ENCODE measurements around the gene APLF.

Gene APLF

GRCh38 chr2:68478688-68479087 is 11.3 kb downstream of the APLF start:
- no peak overlapping the region for H3K27ac ChIP-seq (ENCODE audit: low read depth, low read length)
- DNase-seq, result no peak
- H3K79me2 ChIP-seq (ENCODE audit: control insufficient read depth, insufficient read depth, low read length, poor library complexity), result no peaks in the 10 kb centered on the region
- H4K8ac ChIP-seq (ENCODE audit: low read depth, low read length), result no peak overlapping the region
- H3K9me3 ChIP-seq (ENCODE audit: insufficient read depth, low read depth, low read length), result no peaks in the 10 kb centered on the region
- no peaks in the 10 kb centered on the region for H3K36me3 ChIP-seq (ENCODE audit: control insufficient read depth in 1 of 2, insufficient read depth in 2 of 2, low read length in 2 of 2)
- no peak overlapping the region for H3K9ac ChIP-seq (ENCODE audit: low read length)
- H2BK12ac ChIP-seq (ENCODE audit: low read length), result no peak overlapping the region
- H3K4me2 ChIP-seq (ENCODE audit: low read length), result no peak overlapping the region
- H3K23ac ChIP-seq (ENCODE audit: low read length), result no peak overlapping the region
- no peak overlapping the region for H3K4ac ChIP-seq (ENCODE audit: low read depth, low read length)
- H4K12ac ChIP-seq (ENCODE audit: low read depth, low read length), result no peak overlapping the region
- WGBS (ENCODE audit: extremely low coverage, insufficient coverage, insufficient read length), result no CpG with 5 or more reads among the region's 1 CpG
- no peak overlapping the region for H3K4me3 ChIP-seq (ENCODE audit: low read depth, low read length)
- no peak overlapping the region for H2AFZ ChIP-seq (ENCODE audit: insufficient read depth, low read length, poor library complexity)
- H3K14ac ChIP-seq (ENCODE audit: low read length), result no peak overlapping the region
- H2AK5ac ChIP-seq (ENCODE audit: low read length), result no peak overlapping the region
- H3K27me3 ChIP-seq (ENCODE audit: insufficient read depth, low read length), result no peaks in the 10 kb centered on the region
- H2BK5ac ChIP-seq (ENCODE audit: low read depth, low read length, poor library complexity), result no peak overlapping the region
- no peaks in the 10 kb centered on the region for H3K79me1 ChIP-seq (ENCODE audit: low read length)
- H3K18ac ChIP-seq (ENCODE audit: low read length), result no peak overlapping the region
- peaks cover 4 to 12% of the 10 kb centered on the region in 2 experiments for H3K4me1 ChIP-seq (ENCODE audit: control insufficient read depth in 1 of 2, insufficient read depth in 2 of 2, low read length in 2 of 2)
- no peak overlapping the region for H2BK120ac ChIP-seq (ENCODE audit: insufficient read depth, low read length, poor library complexity)
- no peak overlapping the region for H4K91ac ChIP-seq (ENCODE audit: low read depth, low read length)

DNA sequence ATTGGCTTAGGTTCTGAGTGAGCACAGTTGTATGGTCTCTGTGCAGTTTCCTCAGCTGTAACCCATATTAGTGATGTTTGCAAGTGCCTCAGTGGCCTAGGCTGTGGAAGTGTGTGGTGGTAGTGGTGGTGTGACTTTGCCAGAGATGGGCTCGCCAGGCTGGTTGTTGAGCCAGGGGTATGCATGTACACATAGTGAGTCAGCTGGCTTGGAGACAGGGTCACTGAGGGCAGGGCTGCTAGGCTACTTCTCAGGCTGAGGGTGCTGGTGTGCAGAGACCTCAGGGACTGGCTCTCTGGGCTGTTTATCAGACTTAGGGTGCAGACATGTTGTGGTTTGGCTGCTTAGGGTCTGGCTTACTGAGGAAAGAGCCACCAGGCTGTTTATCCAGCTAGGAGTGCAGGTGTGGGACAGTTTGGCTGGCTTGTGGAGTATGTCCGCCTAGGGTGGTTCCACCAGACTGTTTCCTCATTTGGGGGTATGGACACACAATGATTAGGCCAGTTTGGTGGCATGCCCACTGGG is 15.0 kb downstream of the APLF start:
- H4K12ac ChIP-seq (ENCODE audit: low read depth, low read length), result no peak overlapping the region
- no peak overlapping the region for H3K4me2 ChIP-seq (ENCODE audit: low read length)
- H3K36me3 ChIP-seq (ENCODE audit: control insufficient read depth in 1 of 2, insufficient read depth in 2 of 2, low read length in 2 of 2), result no peaks in the 10 kb centered on the region
- H4K91ac ChIP-seq (ENCODE audit: low read depth, low read length), result no peak overlapping the region
- no CpG with 5 or more reads among the region's 2 CpGs for WGBS (ENCODE audit: extremely low coverage, insufficient coverage, insufficient read length)
- no peak overlapping the region for H3K18ac ChIP-seq (ENCODE audit: low read length)
- H3K79me2 ChIP-seq (ENCODE audit: control insufficient read depth, insufficient read depth, low read length, poor library complexity), result no peaks in the 10 kb centered on the region
- H3K23ac ChIP-seq (ENCODE audit: low read length), result peak overlapping the region; percentile 29
- H3K9me3 ChIP-seq (ENCODE audit: insufficient read depth, low read depth, low read length), result no peaks in the 10 kb centered on the region
- no peak overlapping the region for H3K27ac ChIP-seq (ENCODE audit: low read depth, low read length)
- H3K4me1 ChIP-seq (ENCODE audit: control insufficient read depth in 1 of 2, insufficient read depth in 2 of 2, low read length in 2 of 2), result peaks cover 4 to 12% of the 10 kb centered on the region in 2 experiments
- H2AFZ ChIP-seq (ENCODE audit: insufficient read depth, low read length, poor library complexity), result no peak overlapping the region
- no peak overlapping the region for H3K14ac ChIP-seq (ENCODE audit: low read length)
- no peak for DNase-seq
- no peak overlapping the region for H2AK5ac ChIP-seq (ENCODE audit: low read length)
- H3K4ac ChIP-seq (ENCODE audit: low read depth, low read length), result no peak overlapping the region
- H3K27me3 ChIP-seq (ENCODE audit: insufficient read depth, low read length), result no peaks in the 10 kb centered on the region
- no peaks in the 10 kb centered on the region for H3K79me1 ChIP-seq (ENCODE audit: low read length)
- H2BK5ac ChIP-seq (ENCODE audit: low read depth, low read length, poor library complexity), result no peak overlapping the region
- H2BK120ac ChIP-seq (ENCODE audit: insufficient read depth, low read length, poor library complexity), result no peak overlapping the region
- no peak overlapping the region for H2BK12ac ChIP-seq (ENCODE audit: low read length)
- H3K4me3 ChIP-seq (ENCODE audit: low read depth, low read length), result no peak overlapping the region
- H3K9ac ChIP-seq (ENCODE audit: low read length), result no peak overlapping the region
- H4K8ac ChIP-seq (ENCODE audit: low read depth, low read length), result no peak overlapping the region

GRCh38 chr2:68483011-68483410 is 15.6 kb downstream of the APLF start:
- Histone ChIP-seq H3K18ac (ENCODE audit: low read length) (no peak overlapping the region), H3K4me1 (ENCODE audit: control insufficient read depth in 1 of 2, insufficient read depth in 2 of 2, low read length in 2 of 2) (peaks cover 4 to 12% of the 10 kb centered on the region in 2 experiments), H4K8ac (ENCODE audit: low read depth, low read length) (no peak overlapping the region), H3K79me2 (ENCODE audit: control insufficient read depth, insufficient read depth, low read length, poor library complexity) (no peaks in the 10 kb centered on the region), H3K9me3 (ENCODE audit: insufficient read depth, low read depth, low read length) (no peaks in the 10 kb centered on the region), H2BK12ac (ENCODE audit: low read length) (no peak overlapping the region), H3K4me3 (ENCODE audit: low read depth, low read length) (no peak overlapping the region), H2BK120ac (ENCODE audit: insufficient read depth, low read length, poor library complexity) (no peak overlapping the region), H3K9ac (ENCODE audit: low read length) (no peak overlapping the region), H3K23ac (ENCODE audit: low read length) (no peak overlapping the region), H4K12ac (ENCODE audit: low read depth, low read length) (no peak overlapping the region), H3K36me3 (ENCODE audit: control insufficient read depth in 1 of 2, insufficient read depth in 2 of 2, low read length in 2 of 2) (no peaks in the 10 kb centered on the region), H3K79me1 (ENCODE audit: low read length) (no peaks in the 10 kb centered on the region), H2AFZ (ENCODE audit: insufficient read depth, low read length, poor library complexity) (no peak overlapping the region), H3K27me3 (ENCODE audit: insufficient read depth, low read length) (no peaks in the 10 kb centered on the region), H3K14ac (ENCODE audit: low read length) (no peak overlapping the region), H3K4ac (ENCODE audit: low read depth, low read length) (no peak overlapping the region), H4K91ac (ENCODE audit: low read depth, low read length) (no peak overlapping the region), H2BK5ac (ENCODE audit: low read depth, low read length, poor library complexity) (no peak overlapping the region), H3K27ac (ENCODE audit: low read depth, low read length) (no peak overlapping the region), H3K4me2 (ENCODE audit: low read length) (no peak overlapping the region), H2AK5ac (ENCODE audit: low read length) (no peak overlapping the region)
- no peak for DNase-seq
- no CpG with 5 or more reads among the region's 3 CpGs for WGBS (ENCODE audit: extremely low coverage, insufficient coverage, insufficient read length)

DNA sequence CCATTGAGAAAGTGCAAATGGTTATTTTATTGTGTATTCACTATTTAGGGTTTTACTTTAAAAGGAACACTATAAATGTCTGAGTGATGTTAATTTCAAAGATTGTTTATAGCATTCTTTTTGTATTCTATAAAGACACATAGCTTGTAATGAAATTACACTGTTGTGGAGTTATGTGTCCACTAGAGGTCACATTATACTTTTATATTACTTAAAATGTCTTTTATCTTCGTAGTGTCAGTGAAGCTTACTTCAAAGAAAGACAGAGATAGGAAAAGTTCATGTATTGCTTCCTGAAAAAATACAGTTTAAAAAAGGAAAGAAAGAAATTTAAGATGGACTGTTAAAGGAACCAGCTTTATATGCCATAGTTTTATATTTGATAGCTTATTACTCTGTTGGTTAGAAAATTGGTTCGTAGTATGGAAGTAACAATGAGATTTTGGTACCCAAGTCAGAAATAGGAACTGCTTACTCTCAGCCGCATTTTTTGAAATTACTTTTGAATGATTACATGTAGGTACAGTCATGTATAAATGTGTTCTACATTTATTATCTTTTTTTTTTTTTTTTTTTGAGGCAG is 20.5 kb downstream of the APLF start:
- Histone ChIP-seq H3K4me3 (ENCODE audit: low read depth, low read length) (no peak overlapping the region), H3K79me1 (ENCODE audit: low read length) (no peaks in the 10 kb centered on the region), H3K9ac (ENCODE audit: low read length) (no peak overlapping the region), H2BK120ac (ENCODE audit: insufficient read depth, low read length, poor library complexity) (no peak overlapping the region), H2AFZ (ENCODE audit: insufficient read depth, low read length, poor library complexity) (no peak overlapping the region), H2AK5ac (ENCODE audit: low read length) (no peak overlapping the region), H3K27me3 (ENCODE audit: insufficient read depth, low read length) (no peaks in the 10 kb centered on the region), H3K23ac (ENCODE audit: low read length) (no peak overlapping the region), H4K12ac (ENCODE audit: low read depth, low read length) (no peak overlapping the region), H3K4me2 (ENCODE audit: low read length) (no peak overlapping the region), H3K4ac (ENCODE audit: low read depth, low read length) (no peak overlapping the region), H3K36me3 (ENCODE audit: control insufficient read depth in 1 of 2, insufficient read depth in 2 of 2, low read length in 2 of 2) (no peaks in the 10 kb centered on the region), H4K91ac (ENCODE audit: low read depth, low read length) (no peak overlapping the region), H3K9me3 (ENCODE audit: insufficient read depth, low read depth, low read length) (no peaks in the 10 kb centered on the region), H4K8ac (ENCODE audit: low read depth, low read length) (no peak overlapping the region), H2BK12ac (ENCODE audit: low read length) (no peak overlapping the region), H3K18ac (ENCODE audit: low read length) (no peak overlapping the region), H3K14ac (ENCODE audit: low read length) (no peak overlapping the region), H3K27ac (ENCODE audit: low read depth, low read length) (no peak overlapping the region), H3K4me1 (ENCODE audit: control insufficient read depth in 1 of 2, insufficient read depth in 2 of 2, low read length in 2 of 2) (peaks cover 1 to 5% of the 10 kb centered on the region in 2 experiments), H2BK5ac (ENCODE audit: low read depth, low read length, poor library complexity) (no peak overlapping the region), H3K79me2 (ENCODE audit: control insufficient read depth, insufficient read depth, low read length, poor library complexity) (no peaks in the 10 kb centered on the region)
- peak in 1 of 2 donors; percentile 33 for DNase-seq
- no CpG with 5 or more reads among the region's 3 CpGs for WGBS (ENCODE audit: extremely low coverage, insufficient coverage, insufficient read length)

Measured in trophoblast cell (in vitro differentiated cells and primary cell).